Caco-2 (cell line): Measurements from ENCODE around the gene MBD5. TPM values are rescaled to one million over a fixed set of nuclear protein-coding genes. Genes with fewer than 3 reads are reported as not detected.

Experiments
- BruUV-seq: library from RNA; stranded (reverse); fragments of 400-500 nt; replicated peaks from 2 replicates; lab custom pipeline; 2021; lab: Mats Ljungman, UMichigan
- CTCF ChIA-PET: fragments of 300-600 bp; sonication (Branson Sonifier 250); formaldehyde crosslinking; loops from one replicate; lab custom pipeline; 2022; ENCODE audit warnings: antibody characterized with exemption; lab: Charles Lee
- POLR2A ChIA-PET: fragments of 300-600 bp; sonication (Branson Sonifier 250); formaldehyde crosslinking; loops from one replicate; lab custom pipeline; 2022; ENCODE audit warnings: antibody characterized with exemption; lab: Charles Lee
- DNase-seq, 2 experiments: peaks; one replicate each; pipeline versions ENCODE4 v3.0.0 to v3.0.0-alpha.2; 2020 to 2022
- H3K27me3 ChIP-seq: replicated peaks from 2 replicates; pipeline ENCODE4 v1.6.0; 2011; ENCODE audit warnings: low read length; ENCODE audit not compliant: control insufficient read depth, insufficient read depth
- H3K36me3 ChIP-seq: 2 replicates; pipeline ENCODE4 v1.5.1; 2011; ENCODE audit warnings: low read length; ENCODE audit not compliant: control insufficient read depth, insufficient read depth
- H3K4me1 ChIP-seq: fragments of 250-450 bp; sonication (Bioruptor Pico); 2 replicates; pipeline ENCODE4 v1.5.1; 2020; ENCODE audit warnings: mild to moderate bottlenecking
- H3K4me3 ChIP-seq: 2 replicates; pipeline ENCODE4 v1.5.1; 2011; ENCODE audit warnings: low read depth, mild to moderate bottlenecking, control low read depth, low read length
- H3K9me3 ChIP-seq: fragments of 250-450 bp; sonication (Bioruptor Pico); 2 replicates; pipeline ENCODE4 v1.5.1; 2020; ENCODE audit warnings: mild to moderate bottlenecking, moderate library complexity
- H3K27ac Mint-ChIP-seq: one replicate; pipeline ENCODE4 v1.8.0; 2022; ENCODE audit warnings: mixed read lengths; ENCODE audit not compliant: unreplicated experiment
- H3K27me3 Mint-ChIP-seq: one replicate; pipeline ENCODE4 v1.8.0; 2022; ENCODE audit warnings: mixed read lengths; ENCODE audit not compliant: insufficient read depth, unreplicated experiment
- H3K36me3 Mint-ChIP-seq: one replicate; pipeline ENCODE4 v1.8.0; 2022; ENCODE audit warnings: mild to moderate bottlenecking, mixed read lengths; ENCODE audit not compliant: insufficient read depth, unreplicated experiment
- H3K4me1 Mint-ChIP-seq: one replicate; pipeline ENCODE4 v1.8.0; 2022; ENCODE audit warnings: low read depth, mixed read lengths; ENCODE audit not compliant: unreplicated experiment
- H3K4me3 Mint-ChIP-seq: one replicate; pipeline ENCODE4 v1.8.0; 2022; ENCODE audit warnings: mild to moderate bottlenecking, moderate library complexity, mixed read lengths; ENCODE audit not compliant: unreplicated experiment
- H3K9me3 Mint-ChIP-seq: one replicate; pipeline ENCODE4 v1.8.0; 2022; ENCODE audit warnings: mixed read lengths; ENCODE audit not compliant: unreplicated experiment
- intact Hi-C: fragments of 100-400 bp; cut with micrococcal nuclease; formaldehyde crosslinking; loops from one replicate; pipeline ENCODE4 v1.10.0; 2022; ENCODE audit not compliant: unreplicated experiment
- total RNA-seq: library from RNA; stranded (reverse); gene quantifications from 2 replicates; pipeline ENCODE4 v1.2.3, GENCODE V29; 2022
- TF ChIP-seq, protein P1 (sequence below), 2 experiments: fragments of 200-600 bp in 1 of 2; IDR thresholded peaks; 1 replicate in 1 of 2; 2 replicates in 1 of 2; pipeline versions ENCODE4 v1.5.1 to v1.8.0; 2011 to 2022; ENCODE audit warnings: antibody characterized with exemption in 1 of 2, control low read depth in 1 of 2, inconsistent platforms in 1 of 2, low read depth in 1 of 2, low read length in 1 of 2, mild to moderate bottlenecking in 1 of 2, moderate library complexity in 1 of 2; ENCODE audit not compliant: insufficient read depth in 1 of 2, severe bottlenecking in 1 of 2, unreplicated experiment in 1 of 2

MBD5 gene
- total RNA-seq, 1 experiment from 2014 or later: 23.7 TPM

GRCh38 chr2:148058641-148059040 is 37.8 kb downstream of the MBD5 start:
- Histone ChIP-seq H3K9me3 (no peaks in the 10 kb centered on the region), H3K36me3 (no peaks in the 10 kb centered on the region), H3K27me3 (no peaks in the 10 kb centered on the region), H3K4me3 (no peak overlapping the region), H3K4me1 (no peaks in the 10 kb centered on the region)
- Mint-ChIP-seq H3K4me1 (no peaks in the 10 kb centered on the region), H3K9me3 (no peaks in the 10 kb centered on the region), H3K27me3 (no peaks in the 10 kb centered on the region), H3K4me3 (no peak overlapping the region), H3K27ac (no peak overlapping the region), H3K36me3 (no peaks in the 10 kb centered on the region)
- no peak for DNase-seq
- BruUV-seq: no TSS peak
- TF ChIP-seq, protein P1, sequence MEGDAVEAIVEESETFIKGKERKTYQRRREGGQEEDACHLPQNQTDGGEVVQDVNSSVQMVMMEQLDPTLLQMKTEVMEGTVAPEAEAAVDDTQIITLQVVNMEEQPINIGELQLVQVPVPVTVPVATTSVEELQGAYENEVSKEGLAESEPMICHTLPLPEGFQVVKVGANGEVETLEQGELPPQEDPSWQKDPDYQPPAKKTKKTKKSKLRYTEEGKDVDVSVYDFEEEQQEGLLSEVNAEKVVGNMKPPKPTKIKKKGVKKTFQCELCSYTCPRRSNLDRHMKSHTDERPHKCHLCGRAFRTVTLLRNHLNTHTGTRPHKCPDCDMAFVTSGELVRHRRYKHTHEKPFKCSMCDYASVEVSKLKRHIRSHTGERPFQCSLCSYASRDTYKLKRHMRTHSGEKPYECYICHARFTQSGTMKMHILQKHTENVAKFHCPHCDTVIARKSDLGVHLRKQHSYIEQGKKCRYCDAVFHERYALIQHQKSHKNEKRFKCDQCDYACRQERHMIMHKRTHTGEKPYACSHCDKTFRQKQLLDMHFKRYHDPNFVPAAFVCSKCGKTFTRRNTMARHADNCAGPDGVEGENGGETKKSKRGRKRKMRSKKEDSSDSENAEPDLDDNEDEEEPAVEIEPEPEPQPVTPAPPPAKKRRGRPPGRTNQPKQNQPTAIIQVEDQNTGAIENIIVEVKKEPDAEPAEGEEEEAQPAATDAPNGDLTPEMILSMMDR (IDR thresholded peaks at IDR 0.05; ENCODE audit: insufficient read depth in 1 of 2, low read depth in 1 of 2, low read length in 1 of 2, severe bottlenecking in 1 of 2, unreplicated experiment in 1 of 2): no peak
- intact Hi-C loops: no loop called here
- POLR2A ChIA-PET: no interaction called here
- CTCF ChIA-PET: no interaction called here

- no peaks in the 10 kb centered on the region for H3K27me3 Mint-ChIP-seq
- H3K9me3 ChIP-seq: no peaks in the 10 kb centered on the region
- no peak overlapping the region for H3K27ac Mint-ChIP-seq
- no peak overlapping the region for H3K4me3 Mint-ChIP-seq
- no peaks in the 10 kb centered on the region for H3K4me1 ChIP-seq
- intact Hi-C loops: no loop called here
- BruUV-seq: no TSS peak
- TF ChIP-seq, protein P1 (IDR thresholded peaks at IDR 0.05; ENCODE audit: insufficient read depth in 1 of 2, low read depth in 1 of 2, low read length in 1 of 2, severe bottlenecking in 1 of 2, unreplicated experiment in 1 of 2): no peak
- no peaks in the 10 kb centered on the region for H3K36me3 Mint-ChIP-seq
- DNase-seq: no peak
- H3K4me3 ChIP-seq: no peak overlapping the region
- H3K27me3 ChIP-seq: no peaks in the 10 kb centered on the region
- POLR2A ChIA-PET: no interaction called here
- CTCF ChIA-PET: no interaction called here
- no peaks in the 10 kb centered on the region for H3K36me3 ChIP-seq
- no peaks in the 10 kb centered on the region for H3K4me1 Mint-ChIP-seq
- no peaks in the 10 kb centered on the region for H3K9me3 Mint-ChIP-seq
Observed at GRCh38 chr2:148063633-148064032, 42.7 kb downstream of the MBD5 start.

DNA sequence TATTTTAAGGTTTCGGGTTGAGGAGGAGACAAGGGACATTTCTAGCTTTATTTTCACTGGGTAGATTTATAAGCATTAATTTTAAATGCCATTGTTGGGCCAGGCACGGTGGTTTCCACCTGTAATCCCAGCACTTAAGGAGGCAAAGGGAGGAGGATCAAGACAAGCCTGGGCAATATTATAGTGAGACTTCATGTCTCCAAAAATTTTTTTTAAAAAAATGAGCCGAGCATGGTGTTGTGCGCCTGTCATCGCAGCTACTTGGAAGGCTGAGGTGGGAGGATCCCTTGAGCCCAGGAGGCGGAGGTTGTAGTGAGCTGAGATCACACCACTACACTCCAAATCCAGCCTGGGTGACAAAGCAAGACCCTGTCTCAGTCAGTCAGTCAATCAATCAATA is 45.0 kb downstream of the MBD5 start:
- no peaks in the 10 kb centered on the region for H3K27me3 Mint-ChIP-seq
- H3K9me3 Mint-ChIP-seq: no peaks in the 10 kb centered on the region
- TF ChIP-seq, protein P1 (IDR thresholded peaks at IDR 0.05; ENCODE audit: insufficient read depth in 1 of 2, low read depth in 1 of 2, low read length in 1 of 2, severe bottlenecking in 1 of 2, unreplicated experiment in 1 of 2): no peak
- H3K36me3 ChIP-seq: no peaks in the 10 kb centered on the region
- H3K4me1 ChIP-seq: no peaks in the 10 kb centered on the region
- CTCF ChIA-PET: no interaction called here
- H3K4me1 Mint-ChIP-seq: no peaks in the 10 kb centered on the region
- no peak overlapping the region for H3K27ac Mint-ChIP-seq
- H3K36me3 Mint-ChIP-seq: no peaks in the 10 kb centered on the region
- H3K4me3 ChIP-seq: no peak overlapping the region
- no peaks in the 10 kb centered on the region for H3K9me3 ChIP-seq
- no peak for DNase-seq
- H3K4me3 Mint-ChIP-seq: no peak overlapping the region
- no TSS peak for BruUV-seq
- intact Hi-C loops: no loop called here
- no peaks in the 10 kb centered on the region for H3K27me3 ChIP-seq
- POLR2A ChIA-PET: no interaction called here
